ENCODE data around the gene IGHMBP2.

IGHMBP2 gene

DNA sequence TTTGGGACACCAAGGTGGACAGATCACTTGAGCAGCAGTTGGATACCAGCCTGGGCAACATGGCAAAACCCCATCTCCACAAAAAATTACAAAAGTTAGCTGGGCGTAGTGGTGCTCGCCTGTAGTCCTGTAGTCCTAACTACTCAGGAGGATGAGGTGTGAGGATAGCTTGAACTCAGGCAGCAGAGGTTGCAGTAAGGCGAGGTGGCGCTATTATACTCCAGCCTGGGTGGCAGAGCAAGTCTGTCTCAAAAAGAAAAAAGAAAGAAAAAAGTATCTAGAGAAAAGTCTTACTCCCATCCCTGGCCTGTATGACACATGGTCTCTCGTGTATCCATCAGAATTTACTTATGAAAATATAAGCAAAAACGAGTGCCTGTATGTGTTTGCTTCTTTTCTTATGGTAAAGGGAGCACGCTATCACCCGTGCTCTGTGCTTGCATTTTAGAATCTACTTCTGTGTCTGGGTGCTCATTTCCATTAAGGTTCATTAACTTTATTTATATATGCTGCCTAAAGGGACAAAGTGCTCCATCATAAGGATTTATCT lies 46.6 kb upstream of the IGHMBP2 start:
- no peak for TF ChIP-seq EZH2phosphoT487 (conservative IDR thresholded peaks at IDR 0.05; ENCODE audit: low read length)
- TF ChIP-seq, protein P1, sequence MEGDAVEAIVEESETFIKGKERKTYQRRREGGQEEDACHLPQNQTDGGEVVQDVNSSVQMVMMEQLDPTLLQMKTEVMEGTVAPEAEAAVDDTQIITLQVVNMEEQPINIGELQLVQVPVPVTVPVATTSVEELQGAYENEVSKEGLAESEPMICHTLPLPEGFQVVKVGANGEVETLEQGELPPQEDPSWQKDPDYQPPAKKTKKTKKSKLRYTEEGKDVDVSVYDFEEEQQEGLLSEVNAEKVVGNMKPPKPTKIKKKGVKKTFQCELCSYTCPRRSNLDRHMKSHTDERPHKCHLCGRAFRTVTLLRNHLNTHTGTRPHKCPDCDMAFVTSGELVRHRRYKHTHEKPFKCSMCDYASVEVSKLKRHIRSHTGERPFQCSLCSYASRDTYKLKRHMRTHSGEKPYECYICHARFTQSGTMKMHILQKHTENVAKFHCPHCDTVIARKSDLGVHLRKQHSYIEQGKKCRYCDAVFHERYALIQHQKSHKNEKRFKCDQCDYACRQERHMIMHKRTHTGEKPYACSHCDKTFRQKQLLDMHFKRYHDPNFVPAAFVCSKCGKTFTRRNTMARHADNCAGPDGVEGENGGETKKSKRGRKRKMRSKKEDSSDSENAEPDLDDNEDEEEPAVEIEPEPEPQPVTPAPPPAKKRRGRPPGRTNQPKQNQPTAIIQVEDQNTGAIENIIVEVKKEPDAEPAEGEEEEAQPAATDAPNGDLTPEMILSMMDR (IDR thresholded peaks at IDR 0.05; ENCODE audit: insufficient read depth, low read length, poor library complexity, severe bottlenecking), result no peak
- H3K4me2 ChIP-seq (ENCODE audit: low read depth, low read length, poor library complexity, severe bottlenecking), result no peak overlapping the region
- no peaks in the 10 kb centered on the region for H4K20me1 ChIP-seq (ENCODE audit: low read depth, low read length)
- no peaks in the 10 kb centered on the region for H3K27me3 ChIP-seq (ENCODE audit: low read length)
- H3K4me3 ChIP-seq (ENCODE audit: insufficient read depth, low read length, poor library complexity, severe bottlenecking), result no peak overlapping the region
- H3F3A ChIP-seq (ENCODE audit: insufficient read depth), result no peaks in the 10 kb centered on the region
- H2AFZ ChIP-seq (ENCODE audit: low read depth, low read length, severe bottlenecking), result no peak overlapping the region
- no peak overlapping the region for H3K27ac ChIP-seq (ENCODE audit: low read depth, low read length)
- no peaks in the 10 kb centered on the region for H3K79me2 ChIP-seq (ENCODE audit: insufficient read depth, low read length)
- H3K36me3 ChIP-seq (ENCODE audit: low read length), result no peaks in the 10 kb centered on the region
- no peaks in the 10 kb centered on the region for H3K9me3 ChIP-seq (ENCODE audit: insufficient read depth, low read length)
- no peak overlapping the region for H3K9ac ChIP-seq (ENCODE audit: low read length)
- H3K9me2 ChIP-seq (replicated peaks; ENCODE audit: insufficient read depth, low read length), result no peaks in the 10 kb centered on the region

DNA sequence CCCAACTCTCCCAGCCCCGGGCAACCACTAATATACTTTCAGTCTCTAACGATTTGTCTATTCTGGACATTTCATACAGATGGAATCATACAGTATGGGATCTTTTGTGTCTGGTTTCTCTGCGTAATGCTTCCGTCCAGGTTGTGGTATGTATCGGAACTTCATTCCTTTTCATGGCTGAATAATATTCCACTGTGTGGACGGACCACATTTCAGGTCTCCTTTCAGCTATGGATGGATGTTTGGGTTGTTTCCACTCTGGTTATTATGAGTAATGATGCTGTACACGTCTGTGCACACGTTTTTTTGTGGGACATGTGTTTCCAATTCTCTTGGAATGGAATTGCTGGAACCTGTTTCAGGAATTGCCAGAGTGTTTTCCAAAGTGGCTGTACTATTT lies 44.6 kb upstream of the IGHMBP2 start:
- Histone ChIP-seq H3K27me3 (ENCODE audit: low read length) (no peaks in the 10 kb centered on the region), H3K9me3 (ENCODE audit: insufficient read depth, low read length) (peaks cover 3% of the 10 kb centered on the region; the same call in 1 of the 2 replicates), H2AFZ (ENCODE audit: low read depth, low read length, severe bottlenecking) (no peak overlapping the region), H3K4me3 (ENCODE audit: insufficient read depth, low read length, poor library complexity, severe bottlenecking) (no peak overlapping the region), H3K27ac (ENCODE audit: low read depth, low read length) (no peak overlapping the region), H3K36me3 (ENCODE audit: low read length) (no peaks in the 10 kb centered on the region), H3K79me2 (ENCODE audit: insufficient read depth, low read length) (no peaks in the 10 kb centered on the region), H3F3A (ENCODE audit: insufficient read depth) (no peaks in the 10 kb centered on the region), H3K9me2 (replicated peaks; ENCODE audit: insufficient read depth, low read length) (no peaks in the 10 kb centered on the region), H3K4me2 (ENCODE audit: low read depth, low read length, poor library complexity, severe bottlenecking) (no peak overlapping the region), H4K20me1 (ENCODE audit: low read depth, low read length) (no peaks in the 10 kb centered on the region), H3K9ac (ENCODE audit: low read length) (no peak overlapping the region)
- TF ChIP-seq EZH2phosphoT487 (conservative IDR thresholded peaks at IDR 0.05; ENCODE audit: low read length), result no peak
- TF ChIP-seq, protein P1 (IDR thresholded peaks at IDR 0.05; ENCODE audit: insufficient read depth, low read length, poor library complexity, severe bottlenecking), result no peak

DNA sequence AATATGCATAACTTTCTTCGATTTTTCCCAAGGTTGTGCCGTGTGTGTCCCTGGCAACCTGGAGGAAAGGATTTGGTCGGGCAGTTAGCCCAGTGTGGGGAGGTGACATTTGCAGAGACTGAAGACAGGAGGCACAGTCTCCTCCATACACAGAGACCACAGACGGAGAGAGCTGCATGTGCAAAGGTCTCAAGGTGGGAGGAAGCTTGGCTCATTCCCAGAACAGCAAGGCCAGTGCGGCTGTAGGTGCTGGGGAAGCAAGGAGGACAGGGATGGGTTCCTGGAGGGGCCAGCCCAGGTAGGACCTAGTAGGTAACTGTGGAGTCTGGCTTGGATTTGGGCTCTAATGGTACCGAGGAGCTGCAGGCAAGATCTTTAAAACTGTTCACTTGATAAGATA lies 41.3 kb upstream of the IGHMBP2 start:
- no peak overlapping the region for H2AFZ ChIP-seq (ENCODE audit: low read depth, low read length, severe bottlenecking)
- H4K20me1 ChIP-seq (ENCODE audit: low read depth, low read length), result no peaks in the 10 kb centered on the region
- H3K79me2 ChIP-seq (ENCODE audit: insufficient read depth, low read length), result no peaks in the 10 kb centered on the region
- no peak overlapping the region for H3K4me3 ChIP-seq (ENCODE audit: insufficient read depth, low read length, poor library complexity, severe bottlenecking)
- no peaks in the 10 kb centered on the region for H3F3A ChIP-seq (ENCODE audit: insufficient read depth)
- peaks cover 4% of the 10 kb centered on the region; the same call in 1 of the 2 replicates for H3K9me3 ChIP-seq (ENCODE audit: insufficient read depth, low read length)
- H3K27me3 ChIP-seq (ENCODE audit: low read length), result no peaks in the 10 kb centered on the region
- H3K9ac ChIP-seq (ENCODE audit: low read length), result no peak overlapping the region
- H3K4me2 ChIP-seq (ENCODE audit: low read depth, low read length, poor library complexity, severe bottlenecking), result no peak overlapping the region
- no peaks in the 10 kb centered on the region for H3K9me2 ChIP-seq (replicated peaks; ENCODE audit: insufficient read depth, low read length)
- TF ChIP-seq, protein P1 (IDR thresholded peaks at IDR 0.05; ENCODE audit: insufficient read depth, low read length, poor library complexity, severe bottlenecking), result no peak
- TF ChIP-seq EZH2phosphoT487 (conservative IDR thresholded peaks at IDR 0.05; ENCODE audit: low read length), result no peak
- H3K27ac ChIP-seq (ENCODE audit: low read depth, low read length), result no peak overlapping the region
- no peaks in the 10 kb centered on the region for H3K36me3 ChIP-seq (ENCODE audit: low read length)

All from SU-DHL-6 (cell line).